Measurements from ENCODE around the gene ACTR3. TPM values are rescaled to one million over a fixed set of nuclear protein-coding genes. Genes with fewer than 3 reads are reported as not detected.
A peak's percentile ranks its signal among the peaks of the same experiment; 100 is the strongest.

The ACTR3 gene
- total RNA-seq, 5 donors from 2014 or later (not counting 1 experiment from before 2014, with no cell fraction given): 228 to 277 (median 255) TPM

- peak overlapping the region; percentile 36 to 50 for H3K27ac Mint-ChIP-seq
- H3K4me3 Mint-ChIP-seq: no peak overlapping the region
- DNase-seq: no peak
- peaks cover 59% of the 10 kb centered on the region for H3K36me3 Mint-ChIP-seq
- no peaks in the 10 kb centered on the region for H3K9me3 Mint-ChIP-seq
- H3K4me1 ChIP-seq (ENCODE audit: control insufficient read depth in 1 of 2, extremely low read depth in 1 of 2, insufficient read depth in 2 of 2, low read length in 2 of 2): peaks cover 8 to 20% of the 10 kb centered on the region in 2 experiments
- ChIA-PET CTCF (no interaction called here), POLR2A (interaction anchor here (0.6 to 0.8 kb wide), 2 partner anchors 139 to 230 kb away, joined by 4 to 8 read pairs; no protein-coding TSS in a partner anchor)
- 100% methylated on average over 1 of the region's 10 CpGs for WGBS (ENCODE audit: insufficient coverage)
- no peak for ATAC-seq (replicated peaks in 1 of 4)
- peaks cover 64 to 75% (median 73%) of the 10 kb centered on the region in 3 donors for H3K4me1 Mint-ChIP-seq
- H3K9me3 ChIP-seq: no peaks in the 10 kb centered on the region
- H3K4me3 ChIP-seq (ENCODE audit: control insufficient read depth in 1 of 2, extremely low read depth in 1 of 2, low read length in 1 of 2): no peak overlapping the region
- no peak overlapping the region for H3K27ac ChIP-seq (ENCODE audit: low read length)
- H3K27me3 ChIP-seq (replicated peaks in 1 of 2; ENCODE audit: control insufficient read depth in 2 of 2, extremely low read depth in 1 of 2, insufficient read depth in 2 of 2, low read length in 1 of 2): no peaks in the 10 kb centered on the region
- no peaks in the 10 kb centered on the region for H3K27me3 Mint-ChIP-seq
- H3K36me3 ChIP-seq (ENCODE audit: control insufficient read depth in 2 of 2, extremely low read depth in 1 of 2, insufficient read depth in 1 of 2, low read length in 1 of 2): peaks cover 6 to 50% of the 10 kb centered on the region in 2 donors
These were observed 25.4 kb downstream of the ACTR3 start for GRCh38 chr2:113915082-113915819.

- Mint-ChIP-seq H3K4me1 (peaks cover 39 to 59% (median 50%) of the 10 kb centered on the region in 3 donors), H3K36me3 (peaks cover 54% of the 10 kb centered on the region), H3K9me3 (no peaks in the 10 kb centered on the region), H3K27ac (peak overlapping the region in 1 of 2 donors; percentile 49), H3K4me3 (no peak overlapping the region), H3K27me3 (no peaks in the 10 kb centered on the region)
- ChIA-PET POLR2A (no interaction called here), CTCF (no interaction called here)
- H3K27ac ChIP-seq (ENCODE audit: low read length): no peak overlapping the region
- ATAC-seq (replicated peaks in 1 of 4) (no peak), DNase-seq (no peak)
- H3K4me1 ChIP-seq (ENCODE audit: control insufficient read depth in 1 of 2, extremely low read depth in 1 of 2, insufficient read depth in 2 of 2, low read length in 2 of 2): peaks cover 0 to 10% of the 10 kb centered on the region in 2 experiments
- H3K4me3 ChIP-seq (ENCODE audit: control insufficient read depth in 1 of 2, extremely low read depth in 1 of 2, low read length in 1 of 2): no peak overlapping the region
- no peaks in the 10 kb centered on the region for H3K27me3 ChIP-seq (replicated peaks in 1 of 2; ENCODE audit: control insufficient read depth in 2 of 2, extremely low read depth in 1 of 2, insufficient read depth in 2 of 2, low read length in 1 of 2)
- H3K36me3 ChIP-seq (ENCODE audit: control insufficient read depth in 2 of 2, extremely low read depth in 1 of 2, insufficient read depth in 1 of 2, low read length in 1 of 2): peaks cover 6 to 70% of the 10 kb centered on the region in 2 donors
- H3K9me3 ChIP-seq: no peaks in the 10 kb centered on the region
- WGBS (ENCODE audit: insufficient coverage): no CpG with 5 or more reads among the region's 1 CpG
These were observed 28.3 kb downstream of the ACTR3 start for GRCh38 chr2:113918229-113918628.

- DNase-seq (no peak), ATAC-seq (replicated peaks in 1 of 4) (no peak)
- Histone ChIP-seq H3K4me1 (ENCODE audit: control insufficient read depth in 1 of 2, extremely low read depth in 1 of 2, insufficient read depth in 2 of 2, low read length in 2 of 2) (peaks cover 0 to 10% of the 10 kb centered on the region in 2 experiments), H3K36me3 (ENCODE audit: control insufficient read depth in 2 of 2, extremely low read depth in 1 of 2, insufficient read depth in 1 of 2, low read length in 1 of 2) (peaks cover 0 to 70% of the 10 kb centered on the region in 2 donors), H3K27ac (ENCODE audit: low read length) (no peak overlapping the region), H3K27me3 (replicated peaks in 1 of 2; ENCODE audit: control insufficient read depth in 2 of 2, extremely low read depth in 1 of 2, insufficient read depth in 2 of 2, low read length in 1 of 2) (no peaks in the 10 kb centered on the region), H3K9me3 (no peaks in the 10 kb centered on the region), H3K4me3 (ENCODE audit: control insufficient read depth in 1 of 2, extremely low read depth in 1 of 2, low read length in 1 of 2) (no peak overlapping the region)
- 74% methylated on average over 2 of the region's 3 CpGs for WGBS (ENCODE audit: insufficient coverage)
- Mint-ChIP-seq H3K27ac (peak overlapping the region; percentile 6 to 72), H3K9me3 (no peaks in the 10 kb centered on the region), H3K36me3 (peaks cover 42% of the 10 kb centered on the region), H3K4me3 (no peak overlapping the region), H3K4me1 (peaks cover 24 to 50% (median 42%) of the 10 kb centered on the region in 3 donors), H3K27me3 (no peaks in the 10 kb centered on the region)
- CTCF ChIA-PET: no interaction called here
- POLR2A ChIA-PET: no interaction called here
These were observed 31.1 kb downstream of the ACTR3 start for GRCh38 chr2:113920996-113921395.

GRCh38 chr2:113922335-113922734 lies 32.4 kb downstream of the ACTR3 start:
- H3K4me1 ChIP-seq (ENCODE audit: control insufficient read depth in 1 of 2, extremely low read depth in 1 of 2, insufficient read depth in 2 of 2, low read length in 2 of 2): peaks cover 0 to 10% of the 10 kb centered on the region in 2 experiments
- Mint-ChIP-seq H3K36me3 (peaks cover 39% of the 10 kb centered on the region), H3K4me3 (no peak overlapping the region), H3K4me1 (peaks cover 16 to 45% (median 36%) of the 10 kb centered on the region in 3 donors), H3K27ac (no peak overlapping the region), H3K9me3 (no peaks in the 10 kb centered on the region), H3K27me3 (no peaks in the 10 kb centered on the region)
- H3K4me3 ChIP-seq (ENCODE audit: control insufficient read depth in 1 of 2, extremely low read depth in 1 of 2, low read length in 1 of 2): no peak overlapping the region
- no peaks in the 10 kb centered on the region for H3K27me3 ChIP-seq (replicated peaks in 1 of 2; ENCODE audit: control insufficient read depth in 2 of 2, extremely low read depth in 1 of 2, insufficient read depth in 2 of 2, low read length in 1 of 2)
- no peak overlapping the region for H3K27ac ChIP-seq (ENCODE audit: low read length)
- POLR2A ChIA-PET: interaction anchor here in 1 of 2 donors (0.5 kb wide), 1 partner anchor 12 kb away, joined by 3 read pairs; no protein-coding TSS in a partner anchor
- ATAC-seq (replicated peaks in 1 of 4): no peak
- peaks cover 0 to 70% of the 10 kb centered on the region in 2 donors for H3K36me3 ChIP-seq (ENCODE audit: control insufficient read depth in 2 of 2, extremely low read depth in 1 of 2, insufficient read depth in 1 of 2, low read length in 1 of 2)
- no peak for DNase-seq
- no peaks in the 10 kb centered on the region for H3K9me3 ChIP-seq
- 96% methylated on average over 5 of the region's 6 CpGs for WGBS (ENCODE audit: insufficient coverage)
- CTCF ChIA-PET: no interaction called here

GRCh38 chr2:113922784-113923183 lies 32.9 kb downstream of the ACTR3 start:
- DNase-seq: no peak
- peaks cover 12 to 40% (median 31%) of the 10 kb centered on the region in 3 donors for H3K4me1 Mint-ChIP-seq
- CTCF ChIA-PET: no interaction called here

DNA sequence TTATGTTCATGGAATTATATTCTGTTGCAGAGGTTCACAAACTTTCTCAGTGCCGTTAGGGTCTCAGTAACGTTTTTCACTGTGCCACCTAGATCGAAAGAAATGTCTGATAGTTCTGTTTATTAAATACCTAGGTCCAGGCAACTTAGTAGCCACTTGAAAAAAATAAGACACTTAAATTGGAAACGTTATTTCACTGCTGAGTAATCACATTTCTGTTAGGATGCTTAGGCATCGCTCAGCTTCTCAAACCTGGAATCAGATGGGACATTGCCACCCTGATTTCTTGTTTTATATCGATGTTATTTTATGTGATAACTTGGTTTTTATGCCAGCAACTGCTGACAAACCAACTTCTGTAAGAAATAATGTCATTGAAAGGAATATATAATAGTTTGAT lies 36.0 kb downstream of the ACTR3 start:
- Mint-ChIP-seq H3K27ac (peak overlapping the region in 1 of 2 donors; percentile 41), H3K9me3 (no peaks in the 10 kb centered on the region), H3K4me1 (peaks cover 30 to 47% (median 38%) of the 10 kb centered on the region in 3 donors), H3K27me3 (no peaks in the 10 kb centered on the region), H3K36me3 (peaks cover 37% of the 10 kb centered on the region), H3K4me3 (no peak overlapping the region)
- H3K27ac ChIP-seq (ENCODE audit: low read length): no peak overlapping the region
- ATAC-seq (replicated peaks in 1 of 4) (no peak), DNase-seq (no peak)
- H3K36me3 ChIP-seq (ENCODE audit: control insufficient read depth in 2 of 2, extremely low read depth in 1 of 2, insufficient read depth in 1 of 2, low read length in 1 of 2): peaks cover 0 to 72% of the 10 kb centered on the region in 2 donors
- no peaks in the 10 kb centered on the region for H3K4me1 ChIP-seq (ENCODE audit: control insufficient read depth in 1 of 2, extremely low read depth in 1 of 2, insufficient read depth in 2 of 2, low read length in 2 of 2)
- no peaks in the 10 kb centered on the region for H3K9me3 ChIP-seq
- ChIA-PET POLR2A (no interaction called here), CTCF (no interaction called here)
- H3K4me3 ChIP-seq (ENCODE audit: control insufficient read depth in 1 of 2, extremely low read depth in 1 of 2, low read length in 1 of 2): no peak overlapping the region
- 61% methylated on average over 3 of the region's 6 CpGs for WGBS (ENCODE audit: insufficient coverage)
- no peaks in the 10 kb centered on the region for H3K27me3 ChIP-seq (replicated peaks in 1 of 2; ENCODE audit: control insufficient read depth in 2 of 2, extremely low read depth in 1 of 2, insufficient read depth in 2 of 2, low read length in 1 of 2)

More at GRCh38 chr2:113922784-113923183, 32.9 kb downstream of the ACTR3 start:
- H3K9me3 Mint-ChIP-seq: no peaks in the 10 kb centered on the region
- no peaks in the 10 kb centered on the region for H3K9me3 ChIP-seq
- peaks cover 34% of the 10 kb centered on the region for H3K36me3 Mint-ChIP-seq
- no peak overlapping the region for H3K4me3 ChIP-seq (ENCODE audit: control insufficient read depth in 1 of 2, extremely low read depth in 1 of 2, low read length in 1 of 2)
- no peak overlapping the region for H3K27ac Mint-ChIP-seq
- peaks cover 0 to 66% of the 10 kb centered on the region in 2 donors for H3K36me3 ChIP-seq (ENCODE audit: control insufficient read depth in 2 of 2, extremely low read depth in 1 of 2, insufficient read depth in 1 of 2, low read length in 1 of 2)
- H3K4me1 ChIP-seq (ENCODE audit: control insufficient read depth in 1 of 2, extremely low read depth in 1 of 2, insufficient read depth in 2 of 2, low read length in 2 of 2): peaks cover 0 to 10% of the 10 kb centered on the region in 2 experiments
- ATAC-seq (replicated peaks in 1 of 4): no peak
- WGBS (ENCODE audit: insufficient coverage): 60% methylated on average over 1 of the region's 3 CpGs
- H3K4me3 Mint-ChIP-seq: no peak overlapping the region
- POLR2A ChIA-PET: no interaction called here
- no peaks in the 10 kb centered on the region for H3K27me3 ChIP-seq (replicated peaks in 1 of 2; ENCODE audit: control insufficient read depth in 2 of 2, extremely low read depth in 1 of 2, insufficient read depth in 2 of 2, low read length in 1 of 2)
- no peaks in the 10 kb centered on the region for H3K27me3 Mint-ChIP-seq
- no peak overlapping the region for H3K27ac ChIP-seq (ENCODE audit: low read length)
